Small intestine (tissue), 7 donors: ENCODE results near the gene KDM4B. TPM values are rescaled to one million over a fixed set of nuclear protein-coding genes. Genes with fewer than 3 reads are reported as not detected.
"Not testable (repeated sequence)": the region's sequence is repeated elsewhere in the genome, so short reads cannot be mapped to it uniquely, and the experiment has no call there.

ENCODE experiments used
- DNase-seq, 2 donors: peaks; one replicate each; pipeline versions ENCODE4 v3.0.0 to v3.0.0-alpha.2; 2013
- FAIRE-seq: peaks from 2 replicates; lab custom pipeline; 2012; peaks lifted over from hg19 to GRCh38; lab: Jason Lieb, UNC
- H3K27ac ChIP-seq, 3 donors: one replicate each; pipeline ENCODE4 v1.5.1; 2013; ENCODE audit warnings: low read length in 2 of 3, mild to moderate bottlenecking in 2 of 3, control low read depth in 1 of 3, inconsistent platforms in 1 of 3, low read depth in 1 of 3, moderate library complexity in 1 of 3
- H3K27me3 ChIP-seq, 3 donors: one replicate each; pipeline ENCODE4 v1.6.1; 2013; ENCODE audit warnings: low read length in 3 of 3, inconsistent platforms in 1 of 3; ENCODE audit not compliant: control insufficient read depth in 3 of 3, insufficient read depth in 3 of 3
- H3K36me3 ChIP-seq, 3 donors: one replicate each; pipeline ENCODE4 v1.6.1; 2013; ENCODE audit warnings: low read length in 3 of 3, inconsistent platforms in 1 of 3, low read depth in 1 of 3, mild to moderate bottlenecking in 1 of 3, moderate library complexity in 1 of 3; ENCODE audit not compliant: control insufficient read depth in 3 of 3, insufficient read depth in 2 of 3
- H3K4me1 ChIP-seq, 3 donors: one replicate each; pipeline ENCODE4 v1.6.1; 2013; ENCODE audit warnings: low read length in 2 of 3, inconsistent platforms in 1 of 3, low read depth in 1 of 3, mild to moderate bottlenecking in 1 of 3, moderate library complexity in 1 of 3; ENCODE audit not compliant: control insufficient read depth in 3 of 3, insufficient read depth in 2 of 3
- H3K4me3 ChIP-seq, 3 donors: one replicate each; pipeline ENCODE4 v1.5.1; 2013; ENCODE audit warnings: low read length in 3 of 3, control low read depth in 1 of 3, inconsistent platforms in 1 of 3, low read depth in 1 of 3, mild to moderate bottlenecking in 1 of 3, moderate library complexity in 1 of 3
- H3K9me3 ChIP-seq, 2 donors: one replicate each; pipeline ENCODE4 v1.6.1; 2013; ENCODE audit warnings: low read depth in 1 of 2, low read length in 1 of 2; ENCODE audit not compliant: control insufficient read depth in 2 of 2, insufficient read depth in 1 of 2
- WGBS, 3 donors: extraction: QIAGEN DNeasy Blood & Tissue Kit; methylation state at CpG; one replicate each; pipeline ENCODE4 v1.1.7; 2013; 5-methylcytosine and 5-hydroxymethylcytosine counted together
- polyA plus RNA-seq, 4 donors: library from polyadenylated mRNA; stranded (reverse) in 3 of 4; unstranded in 1 of 4; fragments of 200-250 nt in 3 of 4; fragments of 120-200 nt in 1 of 4; gene quantifications; one replicate each; pipeline versions ENCODE4 v1.2.1 to v1.2.3, GENCODE V29; 2013
- donor health status: healthy with polysubstance abuse.
- donor health status: control.
- donor health status: control.
- donor health status: Bipolar disorder and iron deficiency.
- donor health status: healthy.

The KDM4B gene
- polyA plus RNA-seq, 4 donors = 8.1 to 12.0 (median 10.6) TPM

GRCh38 chr19:5194641-5195040 lies 225.7 kb downstream of the KDM4B start:
- no peak for DNase-seq
- no peaks in the 10 kb centered on the region for H3K36me3 ChIP-seq
- no peak overlapping the region for H3K27ac ChIP-seq
- 83 to 90% (median 85%) methylated on average over 4 of the region's 4 CpGs for WGBS, 3 donors
- peaks cover 0 to 3% (median 0%) of the 10 kb centered on the region in 3 donors for H3K27me3 ChIP-seq
- H3K4me3 ChIP-seq = no peak overlapping the region
- FAIRE-seq = no peak
- no peaks in the 10 kb centered on the region for H3K9me3 ChIP-seq
- H3K4me1 ChIP-seq = no peaks in the 10 kb centered on the region

- not testable (repeated sequence) for DNase-seq, FAIRE-seq
- WGBS, 3 donors = 59 to 73% (median 66%) methylated on average over 3 of the region's 3 CpGs
These were observed 226.7 kb downstream of the KDM4B start for GRCh38 chr19:5195587-5195986.

GRCh38 chr19:5196832-5197231 lies 227.9 kb downstream of the KDM4B start:
- Histone ChIP-seq H3K4me3 (no peak overlapping the region), H3K4me1 (no peaks in the 10 kb centered on the region), H3K27ac (no peak overlapping the region), H3K27me3 (peaks cover 0 to under 1% (median 0%) of the 10 kb centered on the region in 3 donors), H3K36me3 (no peaks in the 10 kb centered on the region), H3K9me3 (peaks cover 0 to 11% of the 10 kb centered on the region in 2 donors)
- WGBS, 3 donors = 88 to 96% (median 93%) methylated on average over 5 of the region's 5 CpGs
- DNase-seq = no peak
- no peak for FAIRE-seq

More at GRCh38 chr19:5195587-5195986, 226.7 kb downstream of the KDM4B start:
- not testable (repeated sequence) for H3K27me3 ChIP-seq, H3K27ac ChIP-seq, H3K9me3 ChIP-seq, H3K4me1 ChIP-seq, H3K4me3 ChIP-seq, H3K36me3 ChIP-seq

GRCh38 chr19:5200844-5201243 lies 231.9 kb downstream of the KDM4B start:
- WGBS, 3 donors = 87 to 95% (median 90%) methylated on average over 4 of the region's 4 CpGs
- DNase-seq (no peak), FAIRE-seq (no peak)
- H3K9me3 ChIP-seq = peaks cover 0 to 17% of the 10 kb centered on the region in 2 donors
- no peak overlapping the region for H3K27ac ChIP-seq
- H3K36me3 ChIP-seq = peaks cover 0 to 2% (median 0%) of the 10 kb centered on the region in 3 donors
- no peaks in the 10 kb centered on the region for H3K4me1 ChIP-seq
- H3K4me3 ChIP-seq = no peak overlapping the region
- no peaks in the 10 kb centered on the region for H3K27me3 ChIP-seq

- H3K4me1 ChIP-seq = no peaks in the 10 kb centered on the region
- DNase-seq (no peak), FAIRE-seq (no peak)
- H3K4me3 ChIP-seq = no peak overlapping the region
- H3K36me3 ChIP-seq = peaks cover 0 to 4% (median 0%) of the 10 kb centered on the region in 3 donors
- H3K27me3 ChIP-seq = no peaks in the 10 kb centered on the region
- H3K9me3 ChIP-seq = peaks cover 0 to 17% of the 10 kb centered on the region in 2 donors
- no peak overlapping the region for H3K27ac ChIP-seq
- 93 to 99% (median 95%) methylated on average over 4 of the region's 4 CpGs for WGBS, 3 donors
These were observed 233.6 kb downstream of the KDM4B start for GRCh38 chr19:5202553-5202952.

Other genes starting within 250 kb of the KDM4B start
- gene DPP9, start 245.3 kb upstream of the KDM4B start, polyA plus RNA-seq = 10 to 100 TPM; 37.1 to 59.5 (median 43.3) TPM
- gene FEM1A, start 177.4 kb upstream of the KDM4B start, polyA plus RNA-seq = 1 to 10 TPM; 1.6 to 6.0 (median 3.2) TPM
- 10 to 100 TPM; 14.3 to 38.0 (median 20.6) TPM for gene TICAM1, start 137.4 kb upstream of the KDM4B start, polyA plus RNA-seq
- gene PLIN3, start 101.4 kb upstream of the KDM4B start, polyA plus RNA-seq = 100 to 1,000 TPM in 3 of 4 donors, 10 to 100 TPM in 1; 77.3 to 190 (median 145) TPM
- under 1 TPM in 2 of 4 donors, not detected in 2; 0.10 to 0.12 TPM for gene ARRDC5, start 66.2 kb upstream of the KDM4B start, polyA plus RNA-seq
- gene UHRF1, start 59.6 kb upstream of the KDM4B start, polyA plus RNA-seq = 10 to 100 TPM in 2 of 4 donors, 1 to 10 TPM in 1, under 1 TPM in 1; 0.67 to 18.5 (median 6.0) TPM